GM12801 (cell line): ENCODE measurements around the gene ISG15.

Experiments used
- CTCF ChIP-seq: IDR thresholded peaks from one replicate; pipeline ENCODE4 v1.5.1; 2011; ENCODE audit warnings: control low read depth; ENCODE audit not compliant: insufficient read length; ENCODE audit errors: extremely low read depth

Gene ISG15

GRCh38 chr1:1040004-1040991, 27.0 kb downstream of the ISG15 start:
- TF ChIP-seq CTCF, result no peak

- TF ChIP-seq CTCF, result no peak
Observed at GRCh38 chr1:1041092-1041523, 27.8 kb downstream of the ISG15 start.

GRCh38 chr1:1041873-1042272, 28.6 kb downstream of the ISG15 start:
- no peak for TF ChIP-seq CTCF

GRCh38 chr1:1042835-1043234, 29.5 kb downstream of the ISG15 start:
- TF ChIP-seq CTCF, result no peak

- no peak for TF ChIP-seq CTCF
Observed at GRCh38 chr1:1043411-1043810, 30.1 kb downstream of the ISG15 start.

GRCh38 chr1:1043921-1044320, 30.6 kb downstream of the ISG15 start:
- no peak for TF ChIP-seq CTCF

GRCh38 chr1:1044455-1045078, 31.3 kb downstream of the ISG15 start:
- TF ChIP-seq CTCF, result no peak
